Skin epidermis (tissue), 12 donors: ENCODE results near the gene OGFOD3.
"Not testable (repeated sequence)": the region's sequence is repeated elsewhere in the genome, so short reads cannot be mapped to it uniquely, and the experiment has no call there.

Source experiments
- H3K27ac ChIP-seq, 21 experiments: fragments of 200-600 bp; sonication (generic) in 11 of 21; one replicate each; pipeline ENCODE4 v1.5.0; 2020; ENCODE audit warnings: mild to moderate bottlenecking in 3 of 21, inconsistent platforms in 2 of 21, moderate library complexity in 2 of 21
- H3K4me3 ChIP-seq, 7 experiments: fragments of 200-600 bp; sonication (generic) in 2 of 7; one replicate each; pipeline ENCODE4 v1.5.0; 2020; ENCODE audit warnings: inconsistent platforms in 2 of 7, mild to moderate bottlenecking in 2 of 7, moderate library complexity in 1 of 7

Gene OGFOD3

DNA sequence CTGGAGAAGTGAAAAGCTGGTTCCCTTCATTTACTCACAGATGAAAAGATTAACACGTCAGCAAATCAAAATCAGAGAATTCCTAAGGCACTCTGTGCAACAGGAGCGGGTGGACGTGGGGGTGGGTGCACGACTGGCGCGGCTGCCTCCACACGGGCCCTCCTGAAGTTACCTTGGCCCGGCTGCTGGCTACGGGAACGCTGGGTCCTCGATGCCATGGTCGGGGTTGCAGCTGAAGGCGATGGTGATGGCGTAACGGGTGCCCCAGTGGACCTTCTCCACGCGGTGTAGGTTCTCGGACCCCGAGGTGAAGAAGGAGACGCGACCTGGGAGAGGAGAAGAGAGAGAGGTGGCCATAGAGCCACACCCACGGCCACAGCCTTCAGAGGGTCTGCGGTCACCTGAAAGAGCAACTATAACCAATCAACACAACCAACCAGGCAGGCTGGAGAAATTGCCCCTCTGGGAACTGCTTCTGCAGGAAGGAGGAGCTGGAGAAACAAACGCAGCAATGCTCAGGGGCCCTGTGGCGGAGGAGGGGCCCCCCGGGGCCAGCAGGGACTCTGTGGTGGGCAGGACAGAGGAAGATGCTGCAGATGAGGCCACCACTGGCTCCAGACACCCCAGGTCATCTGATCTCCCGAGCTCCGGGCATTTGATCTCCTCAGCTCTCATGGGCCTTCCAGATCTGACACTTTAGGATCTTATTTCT lies 26.0 kb downstream of the OGFOD3 start:
- H3K4me3 ChIP-seq, result no peak overlapping the region
- H3K27ac ChIP-seq, result no peak overlapping the region

DNA sequence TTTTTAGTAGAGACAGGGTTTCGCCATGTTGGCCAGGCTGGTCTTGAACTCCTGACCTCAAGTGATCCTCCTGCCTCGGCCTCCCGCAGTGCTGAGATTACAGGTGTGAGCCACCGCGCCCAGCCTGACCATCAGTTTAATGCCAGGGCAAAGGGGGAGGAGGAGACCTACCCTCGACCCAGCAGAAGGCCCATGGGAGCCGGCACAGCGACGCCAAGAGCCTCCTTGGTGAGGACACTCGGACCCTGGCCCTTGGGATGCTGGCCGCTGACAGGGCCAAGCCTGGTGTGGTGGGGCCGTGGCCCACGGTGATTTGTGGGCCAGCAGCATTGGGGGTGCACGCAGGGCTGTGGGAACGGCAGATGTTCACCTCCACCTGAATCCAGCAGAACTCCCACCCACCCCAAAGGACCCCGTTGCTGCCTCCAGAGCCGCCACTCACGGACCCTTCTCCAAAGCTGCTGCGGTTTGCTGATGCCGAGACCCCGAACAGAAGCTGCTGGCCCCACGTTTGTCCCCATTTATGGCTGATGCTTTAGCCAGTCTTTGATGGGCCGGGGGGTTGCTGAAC lies 26.8 kb downstream of the OGFOD3 start:
- no peak overlapping the region for H3K27ac ChIP-seq
- no peak overlapping the region for H3K4me3 ChIP-seq

DNA sequence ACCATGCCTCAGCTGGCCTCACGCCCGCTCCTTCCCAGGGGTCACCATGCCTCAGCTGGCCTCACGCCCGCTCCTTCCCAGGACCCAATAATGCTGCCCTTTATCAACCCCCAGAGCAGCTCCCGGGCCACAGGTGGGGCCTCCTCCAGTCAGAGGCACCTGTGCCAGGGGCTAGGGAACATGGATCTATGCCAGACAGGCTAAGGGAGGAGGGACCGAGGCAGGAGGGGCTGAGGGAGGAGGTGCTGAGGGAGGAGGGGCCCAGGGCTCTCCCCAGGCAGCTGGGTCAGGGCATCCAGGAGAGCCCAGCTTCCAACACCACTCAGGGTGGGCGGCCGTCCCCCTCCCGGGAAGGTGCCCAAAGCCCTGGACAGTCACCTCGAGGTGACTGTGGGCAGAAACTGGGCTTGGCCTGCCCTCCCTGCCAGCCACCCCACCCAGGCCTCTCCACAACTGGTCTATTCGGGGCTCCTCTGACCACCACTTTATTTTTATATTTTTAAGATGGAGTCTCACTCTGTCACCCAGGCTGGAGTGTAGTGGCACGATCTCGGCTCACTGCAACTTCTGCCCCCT lies 27.4 kb downstream of the OGFOD3 start:
- H3K4me3 ChIP-seq, result no peak overlapping the region
- H3K27ac ChIP-seq, result no peak overlapping the region

DNA sequence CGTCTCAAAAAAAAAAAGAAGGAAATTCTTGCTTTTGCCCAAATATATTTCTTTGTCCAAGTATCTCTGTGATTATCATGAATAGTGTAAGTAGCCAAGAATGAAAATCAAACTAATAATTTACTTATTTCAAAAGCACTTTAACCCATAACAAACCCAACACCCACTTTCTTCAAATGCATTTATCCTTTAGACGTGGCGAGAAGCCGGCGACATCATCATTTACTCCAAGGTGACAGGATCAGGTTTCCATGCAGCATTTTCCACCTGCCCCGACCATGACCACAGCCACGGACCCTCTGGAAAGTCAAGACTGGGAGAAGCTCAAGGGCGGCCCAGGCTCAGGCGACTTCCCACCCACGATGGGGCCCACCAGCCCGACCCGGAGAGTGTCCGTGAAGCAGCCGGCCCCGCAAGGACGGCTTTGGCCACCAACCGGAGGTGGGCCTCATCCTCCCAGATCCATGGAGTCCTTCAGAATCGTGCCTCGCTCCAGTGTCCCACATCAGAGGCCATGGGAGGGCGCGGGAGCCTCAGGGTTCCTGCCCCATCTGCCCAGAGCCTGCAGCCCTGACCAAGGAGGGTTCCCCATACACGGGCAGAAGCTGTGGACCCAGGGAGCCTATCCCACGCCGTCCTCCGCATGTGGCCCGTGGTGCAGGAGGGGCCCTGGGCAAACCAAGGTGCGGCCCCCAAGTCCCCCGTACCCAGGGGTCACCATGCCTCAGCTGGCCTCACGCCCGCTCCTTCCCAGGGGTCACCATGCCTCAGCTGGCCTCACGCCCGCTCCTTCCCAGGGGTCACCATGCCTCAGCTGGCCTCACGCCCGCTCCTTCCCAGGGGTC lies 28.1 kb downstream of the OGFOD3 start:
- H3K4me3 ChIP-seq, result no peak overlapping the region
- no peak overlapping the region for H3K27ac ChIP-seq

DNA sequence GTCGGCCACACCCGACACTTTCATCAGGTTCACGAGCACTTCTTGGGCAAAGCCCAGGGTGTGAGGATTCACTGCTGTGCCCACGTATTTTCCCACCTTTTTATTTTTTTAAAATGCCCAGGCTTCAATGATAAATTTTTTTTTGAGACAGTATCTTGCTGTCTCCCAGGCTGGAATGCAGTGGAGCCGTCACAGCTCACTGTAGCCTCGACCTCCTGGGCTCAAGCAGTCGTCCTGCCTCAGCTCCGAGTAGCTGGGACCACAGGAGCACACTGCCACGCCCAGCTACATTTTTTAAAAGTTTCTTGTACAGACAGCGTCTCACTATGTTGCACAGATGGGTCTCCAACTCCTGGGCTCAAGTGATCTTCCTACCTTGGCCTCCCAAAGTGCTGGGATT lies 29.0 kb downstream of the OGFOD3 start:
- Histone ChIP-seq H3K4me3 (no peak overlapping the region), H3K27ac (no peak overlapping the region)

DNA sequence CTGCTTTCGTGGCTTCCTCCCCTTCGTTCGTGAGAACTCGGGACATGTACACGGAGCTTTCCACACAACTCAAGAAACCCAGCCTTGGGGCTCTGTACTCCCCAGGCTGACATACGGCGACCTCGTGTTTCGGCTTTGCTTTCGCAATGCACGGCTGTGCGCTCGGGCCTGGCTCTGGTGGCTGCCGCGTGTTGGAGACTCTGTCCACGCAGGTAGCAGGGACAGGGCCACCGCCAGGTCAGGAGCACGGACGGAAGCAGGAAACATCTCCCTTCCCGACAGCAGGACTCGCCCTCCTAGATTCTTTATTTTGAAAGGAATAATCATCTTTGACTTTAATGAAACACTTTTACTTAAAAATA lies 29.5 kb downstream of the OGFOD3 start:
- Histone ChIP-seq H3K4me3 (no peak overlapping the region), H3K27ac (no peak overlapping the region)

DNA sequence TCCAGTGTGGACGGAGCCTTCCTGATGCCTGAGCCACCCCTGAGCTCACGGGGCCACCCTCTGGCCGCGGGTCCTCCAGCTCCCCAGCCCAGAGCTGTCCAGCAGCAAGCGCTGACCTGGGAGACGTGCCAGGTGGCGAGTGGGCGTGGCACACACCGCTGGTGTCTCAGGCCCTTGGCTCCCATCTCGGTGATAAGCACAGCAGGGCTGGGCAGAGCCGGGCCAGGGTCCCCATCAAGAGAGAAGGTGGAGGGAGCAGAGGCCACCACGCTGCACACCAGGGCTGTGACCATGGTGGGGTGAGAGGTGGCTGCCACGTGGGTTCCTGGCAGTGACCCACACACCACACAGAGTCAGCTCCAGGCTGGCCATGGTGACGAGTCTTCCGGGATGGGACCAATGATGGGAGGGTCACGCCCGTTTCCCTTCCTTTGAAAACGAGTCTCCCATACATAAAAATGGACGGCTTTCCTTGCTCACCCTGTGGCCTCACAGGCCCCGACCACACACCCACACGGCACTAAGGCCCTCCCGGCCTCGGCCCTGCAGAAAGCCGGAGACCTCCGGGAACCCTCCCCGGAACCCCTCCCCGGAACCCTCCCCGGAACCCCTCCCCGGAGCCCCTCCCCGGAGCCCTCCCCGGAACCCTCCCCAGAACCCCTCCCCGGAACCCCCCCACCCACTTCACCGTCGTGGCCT lies 30.0 kb downstream of the OGFOD3 start:
- Histone ChIP-seq H3K27ac (no peak overlapping the region), H3K4me3 (no peak overlapping the region)

DNA sequence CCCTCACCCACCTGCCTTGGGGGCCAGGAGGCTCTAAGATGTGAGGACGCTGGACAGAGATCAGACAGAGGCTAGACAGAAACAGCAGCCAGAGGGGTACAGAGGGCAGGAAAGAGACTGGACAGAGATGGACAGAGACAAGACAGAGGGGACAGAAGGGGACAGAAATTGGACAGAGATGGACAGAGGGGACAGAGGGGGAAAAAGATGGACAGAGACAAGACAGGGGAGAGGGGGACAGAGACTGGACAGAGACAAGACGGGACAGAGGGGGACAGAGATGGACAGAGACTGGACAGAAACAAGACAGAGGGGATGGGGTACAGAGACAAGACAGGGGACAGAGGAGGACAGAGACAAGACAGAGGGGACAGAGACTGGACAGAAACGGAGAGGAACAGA lies 30.7 kb downstream of the OGFOD3 start:
- Histone ChIP-seq H3K4me3 (no peak overlapping the region), H3K27ac (no peak overlapping the region)

DNA sequence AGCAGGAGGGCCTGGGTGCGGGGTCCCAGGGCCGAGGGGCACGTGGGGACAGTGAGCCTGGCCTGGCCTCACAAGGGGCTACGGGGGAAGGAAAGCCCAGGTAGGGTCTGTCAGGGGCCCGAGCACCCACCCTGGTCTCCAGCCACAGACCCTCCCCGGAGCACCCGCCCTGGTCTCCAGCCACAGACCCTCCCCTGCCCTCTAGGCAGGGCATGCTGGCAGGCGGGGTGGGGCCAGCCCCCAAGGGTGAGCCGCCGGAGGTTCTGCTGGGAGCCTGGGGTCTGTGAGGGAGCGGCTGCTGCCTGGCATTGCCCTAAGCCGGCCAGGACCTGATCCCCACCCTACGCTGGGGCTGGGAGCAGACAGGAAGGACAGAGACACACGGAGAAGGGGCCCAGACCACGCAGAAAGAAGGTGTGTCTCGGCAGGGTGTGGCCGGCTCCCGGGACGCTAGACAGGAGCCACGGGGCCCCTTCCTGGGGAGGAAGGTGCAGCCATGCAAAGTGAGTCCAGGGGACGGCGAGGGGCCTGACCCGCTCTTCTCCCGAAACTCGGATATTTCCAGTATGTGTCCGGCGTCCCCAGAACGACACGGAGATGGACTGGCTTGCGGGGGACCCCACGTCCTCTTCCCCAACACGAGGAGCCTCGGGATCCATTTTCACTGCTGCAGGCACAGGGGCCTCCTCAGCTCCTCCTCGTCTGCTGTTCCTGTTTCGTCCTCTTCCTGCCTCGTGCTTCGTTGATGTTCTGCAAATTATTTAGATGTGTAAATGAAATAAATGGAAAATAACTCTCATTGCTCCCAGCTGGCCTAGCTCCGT lies 31.3 kb downstream of the OGFOD3 start:
- peak overlapping the region in 6 of 21 experiments; percentile 1 to 31 (median 22) for H3K27ac ChIP-seq

DNA sequence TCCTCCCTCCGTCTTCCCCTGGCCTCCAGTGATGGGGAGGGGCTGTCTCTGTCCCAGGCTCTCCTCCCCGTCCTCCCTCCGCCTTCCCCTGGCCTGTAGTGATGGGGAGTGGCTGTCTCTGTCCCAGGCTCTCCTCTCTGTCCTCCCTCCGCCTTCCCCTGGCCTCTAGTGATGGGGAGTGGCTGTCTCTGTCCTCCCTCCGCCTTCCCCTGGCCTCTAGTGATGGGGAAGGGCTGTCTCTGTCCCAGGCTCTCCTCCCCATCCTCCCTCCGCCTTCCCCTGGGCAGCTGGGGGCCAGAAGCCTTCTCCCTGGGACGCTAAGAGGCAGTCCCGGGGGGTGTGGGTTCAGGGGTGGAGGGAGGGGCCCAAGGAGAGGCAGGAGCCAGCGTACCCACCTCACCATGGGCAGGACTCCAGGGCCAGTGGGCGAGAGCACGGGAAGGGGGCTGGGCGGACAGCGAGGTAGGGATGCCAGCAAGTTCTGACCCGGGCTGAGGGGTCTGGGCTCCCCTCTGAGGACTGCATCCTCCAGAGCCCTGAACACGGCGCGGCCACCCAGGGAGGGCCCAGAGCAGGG lies 32.0 kb downstream of the OGFOD3 start:
- H3K27ac ChIP-seq, result peak overlapping the region in 4 of 21 experiments; percentile 3 to 31 (median 22)
- no peak overlapping the region for H3K4me3 ChIP-seq

More for the DNA sequence above, 31.3 kb downstream of the OGFOD3 start:
- H3K4me3 ChIP-seq, result no peak overlapping the region

DNA sequence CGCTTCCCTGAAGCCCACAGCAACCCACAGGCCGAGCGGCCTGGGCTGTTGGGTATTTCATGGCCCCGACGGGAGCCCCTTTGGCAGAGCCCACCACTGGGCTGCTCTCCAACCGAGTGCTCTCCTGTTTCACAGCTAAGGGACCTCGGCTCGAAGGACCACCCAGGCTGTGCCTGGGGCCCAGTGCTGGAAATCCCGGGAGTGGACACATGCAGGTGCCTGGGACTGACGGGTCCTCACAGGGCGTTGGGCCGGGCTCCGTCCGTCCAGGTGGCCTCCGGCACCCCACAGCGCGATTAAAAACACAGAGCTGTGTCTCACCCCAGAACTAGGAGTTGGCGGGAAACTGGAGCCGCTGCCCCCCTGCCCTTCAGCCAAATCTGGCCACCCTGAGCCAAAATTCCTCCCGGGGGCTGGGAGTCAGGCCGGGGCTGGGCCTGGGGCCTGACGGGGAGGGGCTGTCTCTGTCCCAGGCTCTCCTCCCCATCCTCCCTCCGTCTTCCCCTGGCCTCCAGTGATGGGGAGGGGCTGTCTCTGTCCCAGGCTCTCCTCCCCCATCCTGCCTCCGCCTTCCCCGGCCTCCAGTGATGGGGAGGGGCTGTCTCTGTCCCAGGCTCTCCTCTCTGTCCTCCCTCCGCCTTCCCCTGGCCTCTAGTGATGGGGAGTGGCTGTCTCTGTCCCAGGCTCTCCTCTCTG lies 32.7 kb downstream of the OGFOD3 start:
- Histone ChIP-seq H3K27ac (peak overlapping the region in 4 of 21 experiments; percentile 0 to 61 (median 42)), H3K4me3 (no peak overlapping the region)

DNA sequence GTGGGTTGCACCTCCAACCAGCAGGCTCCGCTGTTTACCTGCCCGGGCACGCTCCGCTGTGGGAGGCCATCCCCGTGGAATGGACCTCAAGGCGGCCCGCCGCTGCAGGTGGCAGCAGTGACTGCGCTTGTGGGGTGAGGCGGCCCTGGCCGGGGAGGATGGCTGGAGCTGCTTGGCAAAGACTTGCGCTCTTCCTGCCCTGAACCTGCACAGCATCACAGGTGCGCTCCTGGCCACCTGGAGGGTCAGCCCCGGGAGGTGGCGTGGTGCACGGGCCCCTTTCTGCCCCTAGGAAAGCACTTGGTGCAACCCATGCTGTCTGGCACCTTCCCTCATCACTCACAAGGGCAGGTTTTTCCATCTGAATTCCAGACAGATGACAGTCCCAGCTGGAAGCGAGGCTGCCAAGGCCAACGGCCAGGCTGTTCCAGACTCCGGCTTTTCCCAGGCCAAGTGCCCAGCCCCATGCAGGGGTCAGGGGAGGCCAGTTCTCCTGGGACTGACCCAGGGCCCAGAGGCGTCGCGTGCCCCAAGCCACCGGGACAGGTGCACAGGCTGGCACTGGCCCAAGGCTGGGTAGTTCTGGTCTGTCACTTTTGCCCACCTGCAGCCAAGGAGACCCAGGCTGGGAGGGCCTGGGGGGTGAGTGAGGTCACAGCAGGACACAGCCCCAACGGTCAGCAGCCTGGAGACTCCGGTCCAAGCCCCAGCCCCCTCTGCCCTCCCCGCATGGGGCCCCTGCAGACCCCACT lies 33.5 kb downstream of the OGFOD3 start:
- Histone ChIP-seq H3K27ac (peak overlapping the region in 5 of 21 experiments; percentile 0 to 61 (median 29)), H3K4me3 (no peak overlapping the region)

DNA sequence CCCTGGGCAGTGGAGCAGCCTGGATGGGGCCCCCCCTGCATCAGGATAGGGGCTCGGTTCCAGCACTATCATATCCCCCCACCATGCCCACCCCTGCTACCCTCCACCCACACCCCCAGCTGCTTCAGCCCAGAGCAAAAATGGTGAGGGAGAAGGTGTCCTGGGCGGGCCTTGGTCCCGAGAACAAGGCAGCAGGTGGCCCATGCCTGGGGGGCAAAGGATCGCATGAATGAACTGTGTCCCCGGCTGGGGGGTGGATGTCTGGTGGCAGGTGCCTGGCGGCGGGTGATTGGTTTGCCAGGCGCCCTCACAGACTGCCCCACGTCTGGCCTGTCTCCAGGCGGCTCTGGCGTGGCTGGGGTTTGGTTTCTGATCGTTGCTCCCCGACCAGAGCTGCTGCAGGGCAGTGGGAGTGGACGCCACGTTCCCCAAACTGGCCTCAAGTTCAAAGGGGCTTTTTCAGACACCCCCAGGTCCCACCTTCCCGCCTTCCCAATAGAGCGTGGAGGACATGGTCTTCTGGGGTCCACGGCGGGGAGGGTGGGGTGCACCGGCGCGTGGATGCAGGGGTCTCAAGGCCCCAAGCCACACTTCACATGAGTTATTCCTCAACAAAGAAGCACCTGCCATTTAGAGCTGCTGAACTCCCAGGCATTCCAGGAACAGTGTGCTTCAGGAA lies 34.2 kb downstream of the OGFOD3 start:
- H3K27ac ChIP-seq, result peak overlapping the region in 1 of 21 experiments; percentile 61
- H3K4me3 ChIP-seq, result no peak overlapping the region

DNA sequence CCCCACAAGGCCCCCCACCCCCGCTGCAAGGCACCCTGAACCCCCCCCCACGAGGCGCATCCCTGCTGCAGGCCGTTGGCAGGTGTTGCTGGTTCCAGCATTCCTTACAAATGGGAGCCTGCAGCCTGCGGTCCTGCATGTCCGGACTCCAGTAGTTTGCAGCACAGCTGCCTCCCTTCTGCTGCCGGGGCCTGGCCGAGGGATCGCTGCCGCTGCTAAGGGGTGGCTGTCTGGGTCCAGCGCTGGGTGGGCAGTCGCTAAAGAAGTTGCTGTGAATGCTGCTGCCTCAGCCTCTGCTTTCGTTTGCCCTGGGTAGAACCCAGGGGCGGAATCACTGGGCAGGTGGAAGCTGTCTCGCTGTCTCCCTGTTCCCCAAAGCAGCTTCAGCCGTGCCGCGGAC lies 35.0 kb downstream of the OGFOD3 start:
- no peak overlapping the region for H3K4me3 ChIP-seq
- no peak overlapping the region for H3K27ac ChIP-seq

DNA sequence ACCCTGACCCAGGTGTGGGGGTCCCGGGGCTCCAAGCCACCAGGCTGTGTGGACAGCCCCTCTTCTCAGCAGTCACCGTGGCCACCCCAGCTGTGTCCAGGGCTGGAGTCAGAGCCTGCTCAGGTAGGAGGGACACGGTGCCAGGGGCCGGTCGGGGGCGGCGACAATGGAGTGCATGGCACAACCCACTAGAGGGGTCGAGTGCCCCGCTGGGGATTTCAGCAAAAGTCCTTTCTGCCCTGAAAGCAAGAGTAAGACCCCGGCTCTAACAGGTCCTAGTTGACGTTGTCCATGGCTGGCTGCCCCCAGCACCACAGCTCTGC lies 35.5 kb downstream of the OGFOD3 start:
- Histone ChIP-seq H3K27ac (no peak overlapping the region), H3K4me3 (no peak overlapping the region)

DNA sequence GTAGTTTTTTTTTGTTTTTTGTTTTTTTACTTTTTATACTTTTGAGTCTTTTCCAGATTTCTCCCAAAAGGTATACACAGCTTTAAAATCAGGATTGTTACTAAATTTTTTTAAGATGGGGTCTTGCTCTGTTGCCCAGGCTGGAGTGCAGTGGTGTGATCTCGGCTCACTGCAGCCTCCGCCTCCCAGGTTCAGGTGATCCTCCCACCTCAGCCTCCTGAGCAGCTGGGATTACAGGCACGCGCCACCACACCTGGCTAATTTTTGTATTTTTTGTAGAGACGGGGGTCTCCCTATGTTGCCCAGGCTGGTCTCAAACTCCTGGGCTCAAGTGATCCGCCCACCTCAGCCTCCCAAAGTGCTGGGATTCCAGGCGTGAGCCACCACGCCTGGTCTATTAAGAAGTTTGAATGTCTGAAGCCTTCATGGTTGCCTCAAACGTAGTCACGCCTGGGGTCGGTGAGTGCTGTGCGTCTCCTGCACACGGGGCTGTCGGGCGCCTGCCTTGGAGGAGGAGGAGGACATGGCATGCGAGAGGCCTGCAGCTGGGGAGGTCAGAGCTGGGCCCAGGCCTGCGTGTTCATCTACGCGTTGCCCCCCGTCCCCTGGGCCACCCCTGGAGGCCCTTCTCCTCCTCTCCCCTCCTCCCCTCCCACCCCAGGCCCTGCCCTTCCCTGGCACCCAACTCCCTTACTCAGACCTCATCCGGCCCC lies 36.0 kb downstream of the OGFOD3 start:
- not testable (repeated sequence) for H3K27ac ChIP-seq, H3K4me3 ChIP-seq

DNA sequence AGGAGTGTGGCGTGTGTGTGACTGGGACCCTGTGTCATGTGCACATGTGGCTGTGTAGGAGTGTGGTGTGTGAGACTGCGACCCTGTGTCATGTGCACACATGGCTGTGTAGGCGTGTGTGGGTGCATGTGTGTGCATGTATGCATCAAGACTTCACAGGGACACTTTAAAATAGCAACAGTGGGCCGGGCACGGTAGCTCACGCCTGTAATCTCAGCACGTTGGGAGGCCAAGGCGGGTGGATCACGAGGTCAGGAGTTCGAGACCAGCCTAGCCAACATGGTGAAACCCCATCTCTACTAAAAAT lies 36.7 kb downstream of the OGFOD3 start:
- H3K4me3 ChIP-seq, H3K27ac ChIP-seq: not testable (repeated sequence)
